GM10248 (cell line): ENCODE measurements around the gene VCP.

ENCODE experiments used
- CTCF ChIA-PET: fragments of 300-600 bp; sonication (Branson Sonifier 250); formaldehyde crosslinking; extraction: SDS; loops from one replicate; lab custom pipeline; 2021; ENCODE audit warnings: antibody characterized with exemption; lab: Yijun Ruan, JAX
- POLR2A ChIA-PET: fragments of 350-650 bp; sonication (Branson Sonifier 250); formaldehyde crosslinking; extraction: SDS; loops from one replicate; lab custom pipeline; 2020; ENCODE audit warnings: antibody characterized with exemption; lab: Yijun Ruan, JAX
- DNase-seq: peaks from one replicate; pipeline ENCODE4 v3.0.0; 2012; ENCODE audit errors: extremely low spot score
- CTCF ChIP-seq: IDR thresholded peaks from 2 replicates; pipeline ENCODE4 v1.5.1; 2012; ENCODE audit warnings: mild to moderate bottlenecking, low read depth; ENCODE audit errors: extremely low read depth, missing control alignments, control extremely low read depth

VCP gene

GRCh38 chr9:35035851-35036701 lies 36.3 kb downstream of the VCP start:
- TF ChIP-seq CTCF, result no peak
- ChIA-PET CTCF (interaction anchor here (0.6 to 1.5 kb wide), 4 partner anchors 9 to 137 kb away, joined by 3 to 5 read pairs (median 4); no protein-coding TSS in a partner anchor), POLR2A (interaction anchor here (1.0 kb wide), 1 partner anchor 27 kb away, joined by 3 read pairs; no protein-coding TSS in a partner anchor)
- peak; percentile 33 for DNase-seq

- no peak for TF ChIP-seq CTCF
- no peak for DNase-seq
- POLR2A ChIA-PET, result no interaction called here
- CTCF ChIA-PET, result interaction anchor here (1.1 to 2.5 kb wide), 2 partner anchors 8 to 19 kb away, joined by 3 to 17 read pairs; no protein-coding TSS in a partner anchor
Measured at GRCh38 chr9:35033101-35033500, 39.3 kb downstream of the VCP start.

GRCh38 chr9:35029852-35030251 lies 42.6 kb downstream of the VCP start:
- POLR2A ChIA-PET, result no interaction called here
- CTCF ChIA-PET, result interaction anchor here (0.8 to 2.4 kb wide), 5 partner anchors 9 to 45 kb away, joined by 3 to 8 read pairs (median 3); partner anchors contain the start of gene VCP
- TF ChIP-seq CTCF, result no peak
- DNase-seq, result no peak

- DNase-seq, result no peak
- ChIA-PET CTCF (interaction anchor here (1.1 to 2.4 kb wide), 5 partner anchors 9 to 130 kb away, joined by 3 to 8 read pairs (median 4); no protein-coding TSS in a partner anchor), POLR2A (no interaction called here)
- TF ChIP-seq CTCF, result no peak
Measured at GRCh38 chr9:35029241-35029640, 43.2 kb downstream of the VCP start.

GRCh38 chr9:35028341-35028740 lies 44.1 kb downstream of the VCP start:
- no peak for DNase-seq
- ChIA-PET CTCF (interaction anchor here (0.9 to 2.0 kb wide), 4 partner anchors 10 to 129 kb away, joined by 3 to 9 read pairs (median 6); no protein-coding TSS in a partner anchor), POLR2A (no interaction called here)
- no peak for TF ChIP-seq CTCF

- POLR2A ChIA-PET, result no interaction called here
- no peak for TF ChIP-seq CTCF
Measured at GRCh38 chr9:35027860-35028259, 44.6 kb downstream of the VCP start.

More at GRCh38 chr9:35027860-35028259, 44.6 kb downstream of the VCP start:
- CTCF ChIA-PET, result interaction anchor here (0.9 to 2.0 kb wide), 7 partner anchors 8 to 129 kb away, joined by 3 to 9 read pairs (median 4); no protein-coding TSS in a partner anchor
- DNase-seq, result no peak
